ENCODE results near the gene RASD1.
A peak's percentile ranks its signal among the peaks of the same experiment; 100 is the strongest.

The RASD1 gene

DNA sequence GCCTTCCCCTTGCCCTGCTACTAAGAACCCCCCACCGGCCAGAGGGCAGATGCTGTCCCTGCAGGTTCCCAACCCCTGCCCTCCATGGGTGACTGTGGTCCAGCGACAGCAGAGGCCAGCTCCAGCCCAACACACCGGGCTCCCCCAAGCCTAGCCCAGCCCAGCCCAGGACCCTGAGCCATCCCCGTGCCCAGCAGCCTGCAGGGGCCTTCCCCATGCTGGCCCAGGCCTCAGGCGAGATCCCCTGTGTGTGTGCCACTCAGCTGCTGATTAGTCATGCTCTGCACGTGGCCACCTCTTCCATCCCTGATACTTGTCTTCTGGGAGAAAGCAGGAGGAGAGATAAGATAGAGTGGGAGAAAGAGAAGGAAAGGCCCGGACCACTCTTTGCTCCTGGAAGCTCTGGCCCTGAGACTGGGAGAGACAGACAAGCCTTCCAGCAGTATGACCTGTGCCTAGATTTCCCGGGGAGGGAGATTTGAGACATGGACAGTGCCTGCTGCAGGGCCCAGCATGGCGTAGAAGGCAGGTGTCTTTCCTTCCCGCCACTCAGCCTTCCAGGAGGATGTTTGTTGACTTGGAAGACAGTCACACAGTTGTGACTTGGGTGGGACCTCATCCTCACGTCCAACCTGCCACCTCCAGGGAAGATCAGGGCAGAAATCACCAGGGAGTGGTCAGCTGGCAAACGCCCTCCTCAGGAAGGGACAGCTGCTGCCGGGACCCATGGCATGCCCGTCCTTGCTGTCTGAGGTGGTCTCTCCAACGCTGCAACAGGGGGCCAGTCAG is 41.3 kb upstream of the RASD1 start:
- Histone ChIP-seq H3K9me3 (ENCODE audit: low read length) (no peaks in the 10 kb centered on the region), H3K27me3 (ENCODE audit: control insufficient read depth in 1 of 2, insufficient read depth in 2 of 2, low read length in 2 of 2) (no peaks in the 10 kb centered on the region), H3K36me3 (ENCODE audit: insufficient read depth, low read length) (no peaks in the 10 kb centered on the region), H3K9ac (ENCODE audit: low read length) (no peak overlapping the region), H3K4me1 (ENCODE audit: insufficient read depth, low read length) (peaks cover 6% of the 10 kb centered on the region), H3K27ac (ENCODE audit: low read depth, low read length) (no peak overlapping the region), H3K4me3 (ENCODE audit: low read depth in 1 of 2, low read length in 2 of 2) (no peak overlapping the region)

DNA sequence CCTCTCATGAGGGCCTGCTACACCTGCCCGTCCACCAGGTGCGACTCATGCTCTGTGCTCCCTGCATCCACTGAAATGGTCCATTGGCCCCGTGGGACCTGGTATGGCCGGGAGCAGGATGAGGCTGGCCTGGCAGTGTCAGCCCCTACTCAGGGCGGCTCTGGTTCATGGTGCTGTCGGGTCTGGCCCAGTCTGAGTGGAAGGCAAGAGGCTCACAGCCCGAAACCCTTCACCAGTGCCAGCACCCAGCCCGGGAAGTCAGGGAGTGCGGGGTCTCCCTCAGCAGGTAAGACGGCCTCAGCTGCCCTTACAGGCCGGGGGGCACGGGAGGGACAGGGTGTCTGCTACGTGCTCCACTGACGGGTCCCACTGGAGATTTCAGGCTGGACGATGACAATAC is 40.5 kb upstream of the RASD1 start:
- H3K4me1 ChIP-seq (ENCODE audit: insufficient read depth, low read length), result peaks cover 6% of the 10 kb centered on the region
- H3K9me3 ChIP-seq (ENCODE audit: low read length), result no peaks in the 10 kb centered on the region
- H3K27ac ChIP-seq (ENCODE audit: low read depth, low read length), result no peak overlapping the region

DNA sequence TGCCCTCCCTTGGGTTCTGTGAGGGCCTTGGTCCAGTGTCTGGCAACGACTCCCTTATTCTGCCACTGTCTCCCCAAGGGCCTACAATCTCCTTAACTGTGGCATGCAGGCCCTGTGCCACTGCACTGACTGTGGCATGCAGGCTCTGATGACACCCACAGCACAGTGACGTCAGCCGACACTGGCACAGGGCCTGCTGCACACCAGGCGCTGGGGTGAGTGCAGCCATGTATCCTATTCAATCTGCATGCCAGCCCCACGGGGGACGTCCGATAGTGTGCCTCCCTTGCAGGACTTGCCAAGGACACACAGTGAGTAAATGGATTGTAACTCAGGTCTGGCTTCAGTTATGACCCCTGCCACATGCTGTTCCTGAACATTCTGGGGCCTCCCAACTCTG is 39.8 kb upstream of the RASD1 start:
- H3K9ac ChIP-seq (ENCODE audit: low read length), result no peak overlapping the region
- no peak overlapping the region for H3K4me3 ChIP-seq (ENCODE audit: low read depth in 1 of 2, low read length in 2 of 2)
- H3K27ac ChIP-seq (ENCODE audit: low read depth, low read length), result peak overlapping the region; percentile 34
- peaks cover 6% of the 10 kb centered on the region for H3K4me1 ChIP-seq (ENCODE audit: insufficient read depth, low read length)
- no peaks in the 10 kb centered on the region for H3K36me3 ChIP-seq (ENCODE audit: insufficient read depth, low read length)
- H3K9me3 ChIP-seq (ENCODE audit: low read length), result no peaks in the 10 kb centered on the region
- H3K27me3 ChIP-seq (ENCODE audit: control insufficient read depth in 1 of 2, insufficient read depth in 2 of 2, low read length in 2 of 2), result no peaks in the 10 kb centered on the region

More for the DNA sequence above, 40.5 kb upstream of the RASD1 start:
- no peak overlapping the region for H3K9ac ChIP-seq (ENCODE audit: low read length)
- no peaks in the 10 kb centered on the region for H3K27me3 ChIP-seq (ENCODE audit: control insufficient read depth in 1 of 2, insufficient read depth in 2 of 2, low read length in 2 of 2)
- H3K36me3 ChIP-seq (ENCODE audit: insufficient read depth, low read length), result no peaks in the 10 kb centered on the region
- no peak overlapping the region for H3K4me3 ChIP-seq (ENCODE audit: low read depth in 1 of 2, low read length in 2 of 2)

DNA sequence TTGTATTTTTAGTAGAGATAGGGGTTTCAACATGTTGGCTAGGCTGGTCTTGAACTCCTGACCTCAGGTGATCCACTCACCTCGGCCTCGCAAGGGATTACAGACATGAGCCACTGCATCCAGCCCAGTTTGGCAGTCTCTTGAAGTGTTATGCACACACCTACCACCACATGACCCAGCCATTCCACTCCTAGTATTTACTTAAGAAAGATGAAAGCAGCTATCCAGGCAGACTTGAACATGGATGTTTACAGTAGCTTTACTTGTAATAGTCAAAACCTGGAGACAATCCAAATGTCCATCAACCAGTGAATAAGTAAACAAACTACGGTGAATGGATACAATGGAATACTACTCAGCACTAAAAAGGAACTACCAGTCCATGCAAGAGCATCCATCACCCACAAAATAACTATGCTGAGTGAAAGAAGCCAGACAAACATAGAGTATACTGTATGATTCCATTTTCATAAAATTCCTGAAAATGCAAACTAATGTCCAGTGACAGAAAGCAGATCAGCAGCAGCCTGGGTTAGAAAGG is 37.8 kb upstream of the RASD1 start:
- Histone ChIP-seq H3K9me3 (ENCODE audit: low read length) (no peaks in the 10 kb centered on the region), H3K4me3 (ENCODE audit: low read depth in 1 of 2, low read length in 2 of 2) (no peak overlapping the region), H3K9ac (ENCODE audit: low read length) (no peak overlapping the region), H3K36me3 (ENCODE audit: insufficient read depth, low read length) (no peaks in the 10 kb centered on the region), H3K4me1 (ENCODE audit: insufficient read depth, low read length) (peaks cover 6% of the 10 kb centered on the region), H3K27ac (ENCODE audit: low read depth, low read length) (no peak overlapping the region), H3K27me3 (ENCODE audit: control insufficient read depth in 1 of 2, insufficient read depth in 2 of 2, low read length in 2 of 2) (no peaks in the 10 kb centered on the region)

DNA sequence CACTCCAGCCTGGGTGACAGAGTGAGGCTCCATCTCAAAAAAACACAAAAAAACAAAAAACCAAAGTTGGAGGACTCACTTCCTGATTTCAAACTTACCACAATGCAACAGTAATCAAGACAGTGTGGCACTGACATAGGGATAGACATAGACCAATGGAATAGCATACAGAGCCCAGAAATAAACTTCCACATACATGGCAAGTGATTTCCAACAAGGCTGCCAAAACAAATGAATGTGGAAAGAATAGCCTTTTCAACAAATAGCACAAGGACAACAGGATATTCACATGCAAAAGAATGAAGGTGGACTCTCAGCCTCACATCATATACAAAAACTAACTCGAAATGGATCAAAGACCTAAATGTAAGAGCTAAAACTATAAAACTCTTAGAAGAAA is 36.8 kb upstream of the RASD1 start:
- Histone ChIP-seq H3K9me3 (ENCODE audit: low read length) (no peaks in the 10 kb centered on the region), H3K36me3 (ENCODE audit: insufficient read depth, low read length) (no peaks in the 10 kb centered on the region), H3K9ac (ENCODE audit: low read length) (no peak overlapping the region), H3K4me3 (ENCODE audit: low read depth in 1 of 2, low read length in 2 of 2) (no peak overlapping the region), H3K27ac (ENCODE audit: low read depth, low read length) (no peak overlapping the region), H3K27me3 (ENCODE audit: control insufficient read depth in 1 of 2, insufficient read depth in 2 of 2, low read length in 2 of 2) (no peaks in the 10 kb centered on the region), H3K4me1 (ENCODE audit: insufficient read depth, low read length) (peaks cover 6% of the 10 kb centered on the region)

GRCh38 chr17:17531156-17531555 is 35.0 kb upstream of the RASD1 start:
- Histone ChIP-seq H3K9me3 (ENCODE audit: low read length) (no peaks in the 10 kb centered on the region), H3K27me3 (ENCODE audit: control insufficient read depth in 1 of 2, insufficient read depth in 2 of 2, low read length in 2 of 2) (no peaks in the 10 kb centered on the region), H3K4me1 (ENCODE audit: insufficient read depth, low read length) (peaks cover 7% of the 10 kb centered on the region), H3K4me3 (ENCODE audit: low read depth in 1 of 2, low read length in 2 of 2) (no peak overlapping the region), H3K36me3 (ENCODE audit: insufficient read depth, low read length) (no peaks in the 10 kb centered on the region), H3K27ac (ENCODE audit: low read depth, low read length) (no peak overlapping the region), H3K9ac (ENCODE audit: low read length) (no peak overlapping the region)

GRCh38 chr17:17528696-17529652 is 32.8 kb upstream of the RASD1 start:
- Histone ChIP-seq H3K36me3 (ENCODE audit: insufficient read depth, low read length) (no peaks in the 10 kb centered on the region), H3K4me1 (ENCODE audit: insufficient read depth, low read length) (peaks cover 5% of the 10 kb centered on the region), H3K9ac (ENCODE audit: low read length) (no peak overlapping the region), H3K9me3 (ENCODE audit: low read length) (no peaks in the 10 kb centered on the region), H3K27me3 (ENCODE audit: control insufficient read depth in 1 of 2, insufficient read depth in 2 of 2, low read length in 2 of 2) (no peaks in the 10 kb centered on the region), H3K27ac (ENCODE audit: low read depth, low read length) (no peak overlapping the region), H3K4me3 (ENCODE audit: low read depth in 1 of 2, low read length in 2 of 2) (no peak overlapping the region)

DNA sequence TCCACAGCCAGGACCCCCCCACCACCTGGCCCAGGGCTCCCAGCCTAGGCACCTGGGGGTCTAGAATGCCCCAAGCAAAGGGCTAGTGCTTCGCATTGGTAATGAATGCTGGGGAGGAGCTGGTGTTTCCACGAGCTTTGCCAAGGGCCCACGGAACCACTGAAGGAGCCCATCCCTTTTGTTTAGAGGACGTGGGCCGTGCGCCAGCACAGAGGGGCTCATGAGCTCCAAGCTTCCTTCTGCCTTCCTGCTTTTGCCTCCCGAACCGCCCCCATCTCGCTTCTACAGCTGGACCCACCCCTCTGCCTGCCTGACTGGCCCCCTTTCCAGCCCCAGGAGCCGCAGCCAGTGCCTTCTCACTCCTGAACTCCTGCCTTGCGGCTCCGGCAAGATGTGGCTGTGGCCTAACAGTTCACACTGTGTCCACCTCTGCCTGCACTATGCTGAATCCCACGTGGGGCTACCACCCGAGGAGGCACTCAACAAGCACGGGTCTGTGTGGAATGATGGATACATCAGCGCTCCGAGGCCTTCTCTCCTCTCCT is 31.8 kb upstream of the RASD1 start:
- Histone ChIP-seq H3K9ac (ENCODE audit: low read length) (no peak overlapping the region), H3K27ac (ENCODE audit: low read depth, low read length) (no peak overlapping the region), H3K36me3 (ENCODE audit: insufficient read depth, low read length) (no peaks in the 10 kb centered on the region), H3K4me3 (ENCODE audit: low read depth in 1 of 2, low read length in 2 of 2) (no peak overlapping the region), H3K4me1 (ENCODE audit: insufficient read depth, low read length) (peaks cover 5% of the 10 kb centered on the region), H3K9me3 (ENCODE audit: low read length) (no peaks in the 10 kb centered on the region), H3K27me3 (ENCODE audit: control insufficient read depth in 1 of 2, insufficient read depth in 2 of 2, low read length in 2 of 2) (no peaks in the 10 kb centered on the region)

DNA sequence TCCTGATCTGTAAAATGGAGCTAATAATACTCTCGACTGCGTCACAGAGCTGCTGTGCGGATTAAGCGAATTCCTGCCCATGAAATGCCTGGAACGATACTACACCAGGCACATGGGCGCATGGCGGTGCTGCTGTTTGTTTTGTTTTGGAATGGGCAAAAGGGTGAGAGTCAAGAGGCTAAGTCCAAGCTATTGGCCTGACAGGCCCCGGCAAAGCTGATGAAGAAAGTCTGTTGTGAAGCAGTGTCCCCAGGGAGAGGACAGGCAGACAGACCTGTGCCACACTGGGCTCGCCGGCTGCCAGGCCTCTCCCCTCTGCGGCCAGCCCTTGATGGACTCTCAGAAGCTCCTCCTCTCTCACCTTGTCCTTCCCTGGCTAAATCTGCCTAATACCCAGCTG is 31.3 kb upstream of the RASD1 start:
- H3K27me3 ChIP-seq (ENCODE audit: control insufficient read depth in 1 of 2, insufficient read depth in 2 of 2, low read length in 2 of 2), result no peaks in the 10 kb centered on the region
- H3K9me3 ChIP-seq (ENCODE audit: low read length), result no peaks in the 10 kb centered on the region
- no peak overlapping the region for H3K4me3 ChIP-seq (ENCODE audit: low read depth in 1 of 2, low read length in 2 of 2)
- no peak overlapping the region for H3K27ac ChIP-seq (ENCODE audit: low read depth, low read length)
- no peaks in the 10 kb centered on the region for H3K36me3 ChIP-seq (ENCODE audit: insufficient read depth, low read length)
- H3K4me1 ChIP-seq (ENCODE audit: insufficient read depth, low read length), result peaks cover 5% of the 10 kb centered on the region
- no peak overlapping the region for H3K9ac ChIP-seq (ENCODE audit: low read length)

- H3K36me3 ChIP-seq (ENCODE audit: insufficient read depth, low read length), result no peaks in the 10 kb centered on the region
- no peak overlapping the region for H3K27ac ChIP-seq (ENCODE audit: low read depth, low read length)
Measured at GRCh38 chr17:17526369-17526768, 30.2 kb upstream of the RASD1 start.

DNA sequence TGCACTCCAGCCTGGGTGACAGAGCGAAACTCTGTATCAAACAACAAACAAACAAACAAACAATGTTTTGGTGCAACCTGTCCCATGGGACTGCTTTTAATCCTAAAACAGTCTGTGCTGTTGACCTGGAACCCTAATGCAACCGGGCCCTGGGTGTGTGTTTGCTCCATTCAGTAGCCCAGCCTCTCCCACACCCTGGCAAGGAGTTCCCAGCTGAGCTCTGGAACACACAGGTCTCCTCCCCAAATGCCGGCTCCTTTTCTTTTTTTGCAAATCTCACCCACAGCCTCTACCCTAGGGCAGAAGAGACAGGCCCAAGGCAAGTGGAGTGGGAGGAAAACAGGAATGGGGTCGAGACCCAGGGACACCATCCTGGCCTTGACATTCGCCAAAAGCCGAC is 29.8 kb upstream of the RASD1 start:
- H3K27ac ChIP-seq (ENCODE audit: low read depth, low read length), result no peak overlapping the region
- peaks cover 5% of the 10 kb centered on the region for H3K4me1 ChIP-seq (ENCODE audit: insufficient read depth, low read length)
- H3K9ac ChIP-seq (ENCODE audit: low read length), result no peak overlapping the region
- no peak overlapping the region for H3K4me3 ChIP-seq (ENCODE audit: low read depth in 1 of 2, low read length in 2 of 2)
- no peaks in the 10 kb centered on the region for H3K36me3 ChIP-seq (ENCODE audit: insufficient read depth, low read length)
- no peaks in the 10 kb centered on the region for H3K9me3 ChIP-seq (ENCODE audit: low read length)
- H3K27me3 ChIP-seq (ENCODE audit: control insufficient read depth in 1 of 2, insufficient read depth in 2 of 2, low read length in 2 of 2), result no peaks in the 10 kb centered on the region

More at GRCh38 chr17:17526369-17526768, 30.2 kb upstream of the RASD1 start:
- no peak overlapping the region for H3K4me3 ChIP-seq (ENCODE audit: low read depth in 1 of 2, low read length in 2 of 2)
- peaks cover 5% of the 10 kb centered on the region for H3K4me1 ChIP-seq (ENCODE audit: insufficient read depth, low read length)
- no peak overlapping the region for H3K9ac ChIP-seq (ENCODE audit: low read length)
- no peaks in the 10 kb centered on the region for H3K27me3 ChIP-seq (ENCODE audit: control insufficient read depth in 1 of 2, insufficient read depth in 2 of 2, low read length in 2 of 2)
- H3K9me3 ChIP-seq (ENCODE audit: low read length), result no peaks in the 10 kb centered on the region

All from muscle layer of colon (tissue), 2 donors.